Testis (tissue), 3 donors: Measurements from ENCODE around the gene ZNF428. TPM values are rescaled to one million over a fixed set of nuclear protein-coding genes. Genes with fewer than 3 reads are reported as not detected.
"Not testable (repeated sequence)": the region's sequence is repeated elsewhere in the genome, so short reads cannot be mapped to it uniquely, and the experiment has no call there.

Experiments
- DNase-seq: peaks from one replicate; pipeline ENCODE4 v3.0.0-alpha.2; 2019
- H3K27ac ChIP-seq, 2 donors: fragments of 200-600 bp; sonication (generic); one replicate each; pipeline ENCODE4 v1.5.1; 2019
- H3K27me3 ChIP-seq: fragments of 200-600 bp; sonication (generic); one replicate; pipeline ENCODE4 v1.5.1; 2019
- H3K36me3 ChIP-seq: fragments of 200-600 bp; sonication (generic); one replicate; pipeline ENCODE4 v1.5.1; 2017; ENCODE audit warnings: low read depth; ENCODE audit errors: missing control alignments
- H3K4me1 ChIP-seq: fragments of 200-600 bp; sonication (generic); one replicate; pipeline ENCODE4 v1.5.1; 2019
- H3K4me3 ChIP-seq, 2 donors: fragments of 200-600 bp; sonication (generic); one replicate each; pipeline ENCODE4 v1.5.1; 2017 to 2019
- H3K9me3 ChIP-seq: fragments of 200-600 bp; sonication (generic); one replicate; pipeline ENCODE4 v1.5.1; 2017
- CTCF ChIP-seq, 3 experiments: fragments of 450-650 bp in 2 of 3; fragments of 200-600 bp in 1 of 3; sonication (generic) in 1 of 3; IDR thresholded peaks; one replicate each; pipeline ENCODE4 v1.5.1; 2016 to 2019; ENCODE audit warnings: antibody characterized with exemption in 3 of 3, mild to moderate bottlenecking in 2 of 3, moderate library complexity in 1 of 3
- POLR2A ChIP-seq: fragments of 450-650 bp; IDR thresholded peaks from one replicate; pipeline ENCODE4 v1.6.1; 2017; ENCODE audit warnings: antibody characterized with exemption, mild to moderate bottlenecking, moderate library complexity
- WGBS, 2 donors: methylation state at CpG; one replicate each; pipeline ENCODE4 v1.1.5; 2018; 5-methylcytosine and 5-hydroxymethylcytosine counted together
- intact Hi-C: fragments of 100-400 bp; cut with DNase I; formaldehyde crosslinking; loops from one replicate; pipeline ENCODE4 v1.15.1; 2023; ENCODE audit warnings: low total_unique reads
- polyA plus RNA-seq: library from polyadenylated mRNA; stranded (reverse); fragments of 350-450 nt; fragmentation: Illumina TruSeq; extraction: RNeasy Lipid Tissue Mini Kit (QIAGEN cat#74804); gene quantifications from one replicate; pipeline ENCODE4 v1.2.3, GENCODE V29; 2014; ENCODE audit warnings: low read depth, low replicate concordance; ENCODE audit not compliant: insufficient read depth
- total RNA-seq, 2 donors: library from RNA; depleted of rRNA; stranded (reverse); fragments of >200 nt; gene quantifications; one replicate each; pipeline ENCODE4 v1.2.3, GENCODE V29; 2016

ZNF428 gene
- total and polyA plus RNA-seq, 3 donors from 2014 or later = 64.1 to 94.2 (median 93.1) TPM

- no peaks in the 10 kb centered on the region for H3K27me3 ChIP-seq
- WGBS, 2 donors = 69 to 73% methylated on average over 26 to 28 of the region's 28 CpGs
- TF ChIP-seq POLR2A (no peak), CTCF (IDR thresholded peaks at IDR 0.05) (no peak)
- H3K4me1 ChIP-seq = no peaks in the 10 kb centered on the region
- intact Hi-C loops = no loop called here
- no peak overlapping the region for H3K27ac ChIP-seq
- no peaks in the 10 kb centered on the region for H3K36me3 ChIP-seq
- no peak for DNase-seq
- H3K9me3 ChIP-seq = no peaks in the 10 kb centered on the region
- no peak overlapping the region for H3K4me3 ChIP-seq
Measured at GRCh38 chr19:43607238-43608205, 11.9 kb downstream of the ZNF428 start.

GRCh38 chr19:43606569-43607229, 12.7 kb downstream of the ZNF428 start:
- Histone ChIP-seq H3K27me3 (no peaks in the 10 kb centered on the region), H3K27ac (no peak overlapping the region), H3K4me1 (no peaks in the 10 kb centered on the region), H3K36me3 (no peaks in the 10 kb centered on the region), H3K4me3 (no peak overlapping the region), H3K9me3 (no peaks in the 10 kb centered on the region)
- intact Hi-C loops = no loop called here
- 79 to 82% methylated on average over 7 of the region's 7 CpGs for WGBS, 2 donors
- TF ChIP-seq CTCF (IDR thresholded peaks at IDR 0.05) = no peak
- no peak for TF ChIP-seq POLR2A
- DNase-seq = no peak

- intact Hi-C loops = no loop called here
- TF ChIP-seq CTCF (IDR thresholded peaks at IDR 0.05) = no peak
- no peak for TF ChIP-seq POLR2A
- H3K4me1 ChIP-seq = no peaks in the 10 kb centered on the region
- no peaks in the 10 kb centered on the region for H3K36me3 ChIP-seq
- WGBS, 2 donors = 42 to 59% methylated on average over 7 of the region's 7 CpGs
- H3K4me3 ChIP-seq = no peak overlapping the region
- no peaks in the 10 kb centered on the region for H3K9me3 ChIP-seq
- no peak for DNase-seq
- no peaks in the 10 kb centered on the region for H3K27me3 ChIP-seq
- H3K27ac ChIP-seq = no peak overlapping the region
Measured at GRCh38 chr19:43605875-43606568, 13.4 kb downstream of the ZNF428 start.

GRCh38 chr19:43600326-43600725, 19.1 kb downstream of the ZNF428 start:
- H3K9me3 ChIP-seq, H3K27me3 ChIP-seq, DNase-seq, H3K36me3 ChIP-seq, intact Hi-C loops, H3K27ac ChIP-seq, H3K4me3 ChIP-seq: not testable (repeated sequence)
- WGBS, 2 donors = 76 to 77% methylated on average over 5 of the region's 5 CpGs
- H3K4me1 ChIP-seq = peaks cover 14% of the 10 kb centered on the region
